H1 (cell line): ENCODE results near the gene FAM120A. TPM values are rescaled to one million over a fixed set of nuclear protein-coding genes. Genes with fewer than 3 reads are reported as not detected.

ENCODE experiments used
- CTCF ChIA-PET: fragments of 300-600 bp; sonication (Branson Sonifier 250); formaldehyde crosslinking; loops from one replicate; lab custom pipeline; 2021; ENCODE audit not compliant: partially characterized antibody; lab: Charles Lee
- POLR2A ChIA-PET: fragments of 300-600 bp; sonication (Branson Sonifier 250); formaldehyde crosslinking; loops from one replicate; lab custom pipeline; 2021; ENCODE audit warnings: inconsistent platforms; ENCODE audit not compliant: partially characterized antibody; lab: Charles Lee
- DNase-seq, 2 experiments: peaks; one replicate each; pipeline versions ENCODE4 v3.0.0 to v3.0.0-alpha.2; 2010 to 2022; ENCODE audit warnings: low spot score in 2 of 2, low read depth in 1 of 2, mixed read lengths in 1 of 2
- FAIRE-seq: peaks from 2 replicates; lab custom pipeline; 2011; peaks lifted over from hg19 to GRCh38; lab: Jason Lieb, UNC
- H2AFZ ChIP-seq: 2 replicates; pipeline ENCODE4 v1.8.1; 2012; ENCODE audit warnings: low read length, inconsistent platforms
- H2AK5ac ChIP-seq: 2 replicates; pipeline ENCODE4 v1.6.1; 2013; ENCODE audit warnings: low read depth, low read length
- H2BK120ac ChIP-seq: replicated peaks from 2 replicates; pipeline ENCODE3; 2013; ENCODE audit warnings: low read depth, low read length, inconsistent platforms
- H2BK12ac ChIP-seq: 2 replicates; pipeline ENCODE4 v1.6.1; 2013; ENCODE audit warnings: low read depth, low read length
- H2BK15ac ChIP-seq: 2 replicates; pipeline ENCODE4 v1.6.1; 2013; ENCODE audit warnings: low read length
- H2BK20ac ChIP-seq: 2 replicates; pipeline ENCODE4 v1.6.1; 2013; ENCODE audit warnings: low read length
- H2BK5ac ChIP-seq: 2 replicates; pipeline ENCODE4 v1.6.1; 2013; ENCODE audit warnings: low read depth, low read length
- H3K14ac ChIP-seq: 2 replicates; pipeline ENCODE4 v1.6.1; 2013; ENCODE audit warnings: inconsistent platforms; ENCODE audit not compliant: insufficient read length
- H3K18ac ChIP-seq: 2 replicates; pipeline ENCODE4 v1.6.1; 2013; ENCODE audit warnings: low read length; ENCODE audit errors: extremely low read depth
- H3K23ac ChIP-seq: 2 replicates; pipeline ENCODE4 v1.6.1; 2013; ENCODE audit warnings: inconsistent platforms; ENCODE audit not compliant: insufficient read length
- H3K23me2 ChIP-seq: 2 replicates; pipeline ENCODE4 v1.6.1; 2013; ENCODE audit warnings: low read depth, low read length
- H3K27ac ChIP-seq: 2 replicates; pipeline ENCODE4 v1.6.1; 2011; ENCODE audit warnings: low read depth, low read length, inconsistent platforms
- H3K27me3 ChIP-seq, 4 experiments: replicated peaks in 1 of 4; 1 replicate in 1 of 4; 2 replicates in 3 of 4; pipeline versions ENCODE4 v1.6.1 to v1.8.1; 2011 to 2013; ENCODE audit warnings: low read length in 3 of 4, mild to moderate bottlenecking in 3 of 4, inconsistent platforms in 2 of 4, mixed read lengths in 2 of 4, moderate library complexity in 1 of 4; ENCODE audit not compliant: control insufficient read depth in 3 of 4, insufficient read depth in 3 of 4; ENCODE audit errors: extremely low read depth in 1 of 4
- H3K36me3 ChIP-seq, 4 experiments: 2 replicates each; pipeline versions ENCODE4 v1.6.1 to v1.8.1; 2011 to 2013; ENCODE audit warnings: mild to moderate bottlenecking in 4 of 4, low read length in 3 of 4, moderate library complexity in 2 of 4, control low read depth in 1 of 4, inconsistent platforms in 1 of 4; ENCODE audit not compliant: insufficient read depth in 4 of 4, control insufficient read depth in 2 of 4
- H3K4ac ChIP-seq: replicated peaks from 2 replicates; pipeline ENCODE3; 2013; ENCODE audit warnings: low read length, low read depth, mixed read lengths, inconsistent platforms; ENCODE audit not compliant: insufficient read length
- H3K4me1 ChIP-seq, 4 experiments: replicated peaks in 1 of 4; 1 replicate in 1 of 4; 2 replicates in 3 of 4; pipeline versions ENCODE4 v1.6.1 to v1.8.1; 2011 to 2013; ENCODE audit warnings: low read length in 3 of 4, inconsistent platforms in 2 of 4, mixed read lengths in 1 of 4; ENCODE audit not compliant: insufficient read depth in 4 of 4, control insufficient read depth in 3 of 4
- H3K4me2 ChIP-seq, 2 experiments: 2 replicates each; pipeline versions ENCODE4 v1.6.1 to v1.8.1; 2011 to 2013; ENCODE audit warnings: low read depth in 2 of 2, low read length in 2 of 2, control low read depth in 1 of 2, inconsistent platforms in 1 of 2, mild to moderate bottlenecking in 1 of 2; ENCODE audit not compliant: insufficient read depth in 1 of 2
- H3K4me3 ChIP-seq, 4 experiments: fragments of 200-600, 300-600 bp in 1 of 4; sonication (generic), shearing (Covaris generic), sonication (Bioruptor Twin) in 1 of 4; 2 replicates each; pipeline versions ENCODE4 v1.5.1 to v1.8.1; 2011 to 2016; ENCODE audit warnings: low read length in 4 of 4, low read depth in 3 of 4, control low read depth in 2 of 4, inconsistent platforms in 2 of 4, mild to moderate bottlenecking in 2 of 4, mixed read lengths in 1 of 4, moderate library complexity in 1 of 4; ENCODE audit not compliant: insufficient read depth in 2 of 4; ENCODE audit errors: extremely low read depth in 1 of 4
- H3K56ac ChIP-seq: replicated peaks from 2 replicates; pipeline ENCODE3; 2013; ENCODE audit warnings: low read depth, mild to moderate bottlenecking, mixed read lengths, low read length, inconsistent platforms; ENCODE audit not compliant: insufficient read length
- H3K79me1 ChIP-seq: 2 replicates; pipeline ENCODE4 v1.6.1; 2013; ENCODE audit warnings: low read depth, low read length, control low read depth
- H3K79me2 ChIP-seq, 2 experiments: 2 replicates each; pipeline versions ENCODE4 v1.6.1 to v1.8.1; 2012 to 2013; ENCODE audit warnings: low read length in 2 of 2, mild to moderate bottlenecking in 2 of 2, inconsistent platforms in 1 of 2; ENCODE audit not compliant: insufficient read depth in 2 of 2, control insufficient read depth in 1 of 2
- H3K9ac ChIP-seq, 4 experiments: replicated peaks in 1 of 4; 1 replicate in 1 of 4; 2 replicates in 3 of 4; pipeline versions ENCODE4 v1.6.1 to v1.8.1; 2011 to 2013; ENCODE audit warnings: low read depth in 3 of 4, low read length in 3 of 4, control low read depth in 2 of 4, mild to moderate bottlenecking in 2 of 4, moderate library complexity in 2 of 4, inconsistent platforms in 1 of 4; ENCODE audit errors: extremely low read depth in 1 of 4
- H3K9me3 ChIP-seq, 2 experiments: 2 replicates each; pipeline versions ENCODE4 v1.6.1 to v1.8.1; 2012 to 2013; ENCODE audit warnings: mild to moderate bottlenecking in 2 of 2, moderate library complexity in 2 of 2, control low read depth in 1 of 2, inconsistent platforms in 1 of 2, low read depth in 1 of 2, low read length in 1 of 2, mixed read lengths in 1 of 2; ENCODE audit not compliant: insufficient read depth in 2 of 2
- H4K20me1 ChIP-seq, 2 experiments: replicated peaks in 1 of 2; 2 replicates each; pipeline versions ENCODE3 to v1.8.1; 2011 to 2013; ENCODE audit warnings: inconsistent platforms in 2 of 2, low read length in 2 of 2, mild to moderate bottlenecking in 1 of 2; ENCODE audit not compliant: insufficient read depth in 2 of 2, control insufficient read depth in 1 of 2
- H4K5ac ChIP-seq: 2 replicates; pipeline ENCODE4 v1.6.1; 2013; ENCODE audit warnings: low read length, low read depth, mixed read lengths, inconsistent platforms; ENCODE audit not compliant: insufficient read length
- H4K8ac ChIP-seq: 2 replicates; pipeline ENCODE4 v1.8.0; 2013; ENCODE audit warnings: mild to moderate bottlenecking, moderate library complexity, low read length, inconsistent platforms; ENCODE audit not compliant: insufficient read depth; ENCODE audit errors: extremely low read depth
- H4K91ac ChIP-seq: replicated peaks from 2 replicates; pipeline ENCODE3; 2013; ENCODE audit warnings: low read length, mixed read lengths, inconsistent platforms; ENCODE audit not compliant: insufficient read length
- RNF2 ChIP-seq: fragments of 200-900, 300-1000 bp; sonication (generic); IDR thresholded peaks from 2 replicates; pipeline ENCODE4 v1.7.1; 2016; ENCODE audit warnings: borderline replicate concordance, low read depth, mild to moderate bottlenecking, antibody characterized with exemption, low read length; ENCODE audit not compliant: poor library complexity, severe bottlenecking; ENCODE audit errors: missing control alignments
- WGBS, 2 experiments: shearing (Covaris generic) in 1 of 2; methylation state at CpG; one replicate each; pipeline versions ENCODE4 v1.1.6 to v1.1.7; 2013 to 2015; ENCODE audit warnings: low lambda C conversion rate in 2 of 2, mixed read lengths in 2 of 2, inconsistent platforms in 1 of 2, low coverage in 1 of 2, missing lambda C conversion rate in 1 of 2; ENCODE audit not compliant: insufficient replicate concordance in 2 of 2, insufficient coverage in 1 of 2, insufficient read length in 1 of 2; ENCODE audit errors: extremely low coverage in 1 of 2, missing lambda C conversion rate in 1 of 2; 5-methylcytosine and 5-hydroxymethylcytosine counted together
- polyA plus RNA-seq, 7 experiments: library from polyadenylated mRNA; depleted of rRNA in 3 of 7; stranded (reverse) in 5 of 7; unstranded in 2 of 7; fragments of >200 nt in 5 of 7; fragments of 200-250 nt in 2 of 7; gene quantifications; 1 replicate in 5 of 7; 2 replicates in 1 of 7; 4 replicates in 1 of 7; pipeline versions ENCODE4 v1.2.1 to v1.2.3, GENCODE V29; 2011 to 2013; ENCODE audit warnings: missing spikeins in 2 of 7, mixed read lengths in 2 of 7
- total RNA-seq: library from RNA; stranded (reverse); fragmentation: NEBNext Ultra II Directional; extraction: Animal tissue kit (Norgen Biotek cat#: 25700); gene quantifications from 2 replicates; pipeline ENCODE4 v1.2.1, GENCODE V29; 2021

Gene FAM120A
- total and polyA plus RNA-seq, 2 of the 8 experiments (the other 6 are each of a cell fraction or from before 2014, with no cell fraction given) = 24.9 to 54.7 TPM

GRCh38 chr9:93601063-93601462 lies 149.6 kb downstream of the FAM120A start:
- Histone ChIP-seq H3K36me3 (no peaks in the 10 kb centered on the region), H2BK120ac (no peak overlapping the region), H4K5ac (no peak overlapping the region), H2BK20ac (no peak overlapping the region), H2BK15ac (peak overlapping the region; percentile 61; the same call in 1 of the 2 replicates), H3K27ac (no peak overlapping the region), H4K8ac (no peak overlapping the region), H3K4me3 (no peak overlapping the region), H3K56ac (no peak overlapping the region), H3K14ac (no peak overlapping the region), H3K27me3 (no peaks in the 10 kb centered on the region; a peak in 1 of 7 replicates), H2BK12ac (no peak overlapping the region), H4K20me1 (peaks cover 0 to 3% of the 10 kb centered on the region in 2 experiments), H3K4ac (no peak overlapping the region), H3K4me1 (peaks cover 9 to 29% (median 20%) of the 10 kb centered on the region in 4 experiments), H2BK5ac (no peak overlapping the region), H3K9ac (no peak overlapping the region), H4K91ac (no peak overlapping the region), H3K9me3 (no peaks in the 10 kb centered on the region), H3K23me2 (peaks cover 3% of the 10 kb centered on the region), H2AK5ac (no peak overlapping the region), H2AFZ (no peak overlapping the region), H3K79me1 (peaks cover 2% of the 10 kb centered on the region; the same call in 1 of the 2 replicates), H3K4me2 (peak overlapping the region in 1 of 2 experiments; percentile 55; a peak in 1 of 4 replicates), H3K18ac (no peak overlapping the region), H3K23ac (no peak overlapping the region), H3K79me2 (peaks cover 0 to 14% of the 10 kb centered on the region in 2 experiments; a peak in 2 of 4 replicates)
- POLR2A ChIA-PET = interaction anchor here (1.2 to 3.9 kb wide), 3 partner anchors 16 to 310 kb away, joined by 3 to 15 read pairs (median 3); no protein-coding TSS in a partner anchor
- WGBS, 2 experiments = 70% methylated on average over 4 of the region's 4 CpGs; no CpG with 5 or more reads in 1 of the 2 experiments
- peak in 1 of 2 experiments; percentile 29 for DNase-seq
- no peak for TF ChIP-seq RNF2
- no peak for FAIRE-seq
- CTCF ChIA-PET = interaction anchor here (1.3 to 1.6 kb wide), 3 partner anchors 11 to 85 kb away, joined by 3 to 5 read pairs (median 4); no protein-coding TSS in a partner anchor
